Adrenal gland (tissue), 19 donors: ENCODE results near the gene LYPD5. TPM values are rescaled to one million over a fixed set of nuclear protein-coding genes. Genes with fewer than 3 reads are reported as not detected.

Source experiments
- DNase-seq, 7 donors: peaks; one replicate each; pipeline ENCODE4 v3.0.0-alpha.2; 2019 to 2020
- H3K27ac ChIP-seq, 5 donors: fragments of 200-600 bp; sonication (generic) in 4 of 5; 1 replicate in 3 of 5; 2 replicates in 2 of 5; pipeline versions ENCODE4 v1.5.1 to v1.8.0; 2016 to 2020; ENCODE audit warnings: mild to moderate bottlenecking in 1 of 5
- H3K27me3 ChIP-seq: fragments of 200-600 bp; 2 replicates; pipeline ENCODE4 v1.8.0; 2021
- H3K36me3 ChIP-seq, 2 donors: fragments of 200-600 bp; replicated peaks in 1 of 2; 1 replicate in 1 of 2; 2 replicates in 1 of 2; pipeline versions ENCODE4 v1.5.1 to v1.8.0; 2018 to 2022
- H3K4me1 ChIP-seq, 2 donors: fragments of 200-600 bp; replicated peaks in 1 of 2; 1 replicate in 1 of 2; 2 replicates in 1 of 2; pipeline versions ENCODE4 v1.5.1 to v1.8.0; 2018 to 2021
- H3K4me3 ChIP-seq, 4 donors: fragments of 200-600 bp; sonication (generic) in 3 of 4; one replicate each; pipeline ENCODE4 v1.5.1; 2016 to 2018
- H3K9me3 ChIP-seq, 3 donors: fragments of 200-600 bp; sonication (generic) in 1 of 3; replicated peaks in 1 of 3; 1 replicate in 2 of 3; 2 replicates in 1 of 3; pipeline versions ENCODE4 v1.5.1 to v1.8.0; 2016 to 2021
- POLR2A ChIP-seq, 2 donors: fragments of 450-650 bp; IDR thresholded peaks; one replicate each; pipeline ENCODE4 v1.6.1; 2017; ENCODE audit warnings: antibody characterized with exemption in 2 of 2, mild to moderate bottlenecking in 2 of 2, moderate library complexity in 1 of 2
- WGBS, 4 donors: extraction: QIAGEN DNeasy Blood & Tissue Kit in 2 of 4; methylation state at CpG; one replicate each; pipeline versions ENCODE4 v1.1.5 to v1.1.7; 2013 to 2017; 5-methylcytosine and 5-hydroxymethylcytosine counted together
- intact Hi-C, 2 donors: fragments of 100-400 bp; cut with DNase I; formaldehyde crosslinking; loops; one replicate each; pipeline versions ENCODE4 v1.14.1 to v1.15.0; 2022 to 2023
- long read RNA-seq, 10 donors: library from polyadenylated mRNA in 3 of 10; unstranded in 2 of 10; stranded (forward) in 1 of 10; transcript quantifications; one replicate each; pipeline ENCODE4 v2.0.0 and lab custom pipeline, GENCODE V29; 2021 to 2026
- polyA plus RNA-seq, 3 donors: library from polyadenylated mRNA; stranded (reverse); fragments of 200-250 nt in 2 of 3; fragments of 350-450 nt in 1 of 3; fragmentation: Illumina TruSeq in 1 of 3; extraction: RNeasy Lipid Tissue Mini Kit (QIAGEN cat#74804) in 1 of 3; gene quantifications; one replicate each; pipeline ENCODE4 v1.2.3, GENCODE V29; 2013 to 2014
- total RNA-seq, 9 donors: library from RNA; depleted of rRNA in 4 of 9; stranded (reverse); fragments of >200 nt in 4 of 9; fragments of 120-200 nt in 1 of 9; fragmentation: NEBNext Ultra II Directional in 1 of 9; extraction: Animal tissue kit (Norgen Biotek cat#: 25700) in 1 of 9; gene quantifications; one replicate each; pipeline versions ENCODE4 v1.1.0 to v1.2.4, GENCODE V29; 2013 to 2023
- TF ChIP-seq, protein P1 (sequence below), 6 experiments: fragments of 450-650 bp in 4 of 6; fragments of 200-600 bp in 2 of 6; sonication (generic) in 1 of 6; IDR thresholded peaks; 1 replicate in 5 of 6; 2 replicates in 1 of 6; pipeline versions ENCODE4 v1.5.1 to v1.8.0; 2016 to 2021; ENCODE audit warnings: antibody characterized with exemption in 6 of 6, mild to moderate bottlenecking in 2 of 6, moderate library complexity in 1 of 6
- donor health status: healthy with polysubstance abuse.
- donor health status: Bipolar disorder and iron deficiency.
- donor health status: DM: yes; HTN: yes; CAD: no.
- donor health status: DM: no; HTN: no; CAD: no.
- donor health status: DM: no; HTN: no; CAD: no.
- donor health status: DM: yes; HTN: yes; CAD: no.

The LYPD5 gene
- total RNA-seq (1 to 10 TPM in 5 of 9 donors, under 1 TPM in 3, not detected in 1; 0.35 to 3.0 (median 1.2) TPM), polyA plus RNA-seq (under 1 TPM; 0.32 to 0.55 (median 0.40) TPM)
- long read RNA-seq, donor 1 = 0 reads
- long read RNA-seq, donor 2 = 0 reads
- long read RNA-seq, donor 3 = 0 reads
- long read RNA-seq, donor 4 = 0 reads
- long read RNA-seq, donor 5 = 0 reads
- long read RNA-seq, donor 6 = 0 reads
- long read RNA-seq, donor 7, partial matches to known transcripts = 0 of 1 reads
- long read RNA-seq, donor 7, other reads (novel, unspliced or antisense) = 0 of 1 reads
- long read RNA-seq, donor 8, partial matches to known transcripts = 0 of 1 reads
- long read RNA-seq, donor 8, other reads (novel, unspliced or antisense) = 0 of 1 reads
- long read RNA-seq, donor 9 = 0 reads
- long read RNA-seq, donor 10, partial matches to known transcripts = 0 of 2 reads
- long read RNA-seq, donor 10, other reads (novel, unspliced or antisense) = 0 of 2 reads

- no peak for TF ChIP-seq POLR2A (IDR thresholded peaks at IDR 0.05)
- TF ChIP-seq, protein P1, sequence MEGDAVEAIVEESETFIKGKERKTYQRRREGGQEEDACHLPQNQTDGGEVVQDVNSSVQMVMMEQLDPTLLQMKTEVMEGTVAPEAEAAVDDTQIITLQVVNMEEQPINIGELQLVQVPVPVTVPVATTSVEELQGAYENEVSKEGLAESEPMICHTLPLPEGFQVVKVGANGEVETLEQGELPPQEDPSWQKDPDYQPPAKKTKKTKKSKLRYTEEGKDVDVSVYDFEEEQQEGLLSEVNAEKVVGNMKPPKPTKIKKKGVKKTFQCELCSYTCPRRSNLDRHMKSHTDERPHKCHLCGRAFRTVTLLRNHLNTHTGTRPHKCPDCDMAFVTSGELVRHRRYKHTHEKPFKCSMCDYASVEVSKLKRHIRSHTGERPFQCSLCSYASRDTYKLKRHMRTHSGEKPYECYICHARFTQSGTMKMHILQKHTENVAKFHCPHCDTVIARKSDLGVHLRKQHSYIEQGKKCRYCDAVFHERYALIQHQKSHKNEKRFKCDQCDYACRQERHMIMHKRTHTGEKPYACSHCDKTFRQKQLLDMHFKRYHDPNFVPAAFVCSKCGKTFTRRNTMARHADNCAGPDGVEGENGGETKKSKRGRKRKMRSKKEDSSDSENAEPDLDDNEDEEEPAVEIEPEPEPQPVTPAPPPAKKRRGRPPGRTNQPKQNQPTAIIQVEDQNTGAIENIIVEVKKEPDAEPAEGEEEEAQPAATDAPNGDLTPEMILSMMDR (IDR thresholded peaks at IDR 0.05) = no peak
- peak in 1 of 7 donors; percentile 23 for DNase-seq
- Histone ChIP-seq H3K9me3 (no peaks in the 10 kb centered on the region), H3K4me3 (no peak within 1 kb of the TSS), H3K27me3 (no peaks in the 10 kb centered on the region), H3K4me1 (peaks cover 0 to 7% of the 10 kb centered on the region in 2 donors), H3K36me3 (no peaks in the 10 kb centered on the region), H3K27ac (no peak within 1 kb of the TSS)
- 54 to 70% (median 61%) methylated on average over 8 to 12 of the region's 12 CpGs for WGBS, 4 donors
- intact Hi-C loops = no loop called here
Measured at GRCh38 chr19:43802216-43802951, at the start of gene LYPD5. Gene LYPD5 (minus strand): TSS chr19:43802447. CDS start chr19:43802380, 67 bp downstream.

DNA sequence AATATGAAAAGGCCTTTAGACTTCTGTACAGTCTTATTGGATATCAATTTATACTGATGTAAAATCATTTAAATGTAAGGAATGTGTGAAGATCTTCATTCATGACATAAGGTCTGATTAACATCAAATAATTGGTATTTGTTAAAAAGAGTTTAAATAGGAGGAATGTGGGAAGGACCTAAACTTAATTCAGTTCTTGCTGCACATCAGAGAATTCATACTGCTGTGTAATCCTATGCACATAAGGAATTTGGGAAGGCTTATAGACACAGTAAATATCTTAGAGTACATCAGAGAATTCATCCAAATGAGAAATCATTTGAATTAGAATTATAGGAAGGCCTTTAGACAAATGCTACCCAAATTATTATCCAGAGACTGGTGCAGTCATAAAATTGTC lies 46.6 kb upstream of the LYPD5 start:
- peaks cover 0 to 86% (median 47%) of the 10 kb centered on the region in 3 donors for H3K9me3 ChIP-seq

GRCh38 chr19:43847884-43848283 lies 45.6 kb upstream of the LYPD5 start:
- intact Hi-C loops = loop anchor here in 1 of 2 donors (10.0 kb wide), 1 partner anchor 117 kb away; no protein-coding TSS in a partner anchor
- Histone ChIP-seq H3K36me3 (no peaks in the 10 kb centered on the region), H3K4me3 (peak overlapping the region in 1 of 4 donors; percentile 3), H3K9me3 (peaks cover 0 to 91% (median 46%) of the 10 kb centered on the region in 3 donors), H3K27me3 (no peaks in the 10 kb centered on the region), H3K27ac (no peak overlapping the region), H3K4me1 (no peaks in the 10 kb centered on the region)
- DNase-seq = no peak
- TF ChIP-seq, protein P1 (IDR thresholded peaks at IDR 0.05) = no peak
- WGBS, 4 donors = 92 to 95% (median 92%) methylated on average over 4 of the region's 4 CpGs

More for the DNA sequence above, 46.6 kb upstream of the LYPD5 start:
- Histone ChIP-seq H3K27ac (no peak overlapping the region), H3K4me1 (no peaks in the 10 kb centered on the region), H3K27me3 (no peaks in the 10 kb centered on the region), H3K36me3 (no peaks in the 10 kb centered on the region), H3K4me3 (no peak overlapping the region)
- TF ChIP-seq POLR2A (IDR thresholded peaks at IDR 0.05) = no peak
- TF ChIP-seq, protein P1 (IDR thresholded peaks at IDR 0.05) = no peak
- DNase-seq = no peak
- intact Hi-C loops = loop anchor here in 1 of 2 donors (10.0 kb wide), 1 partner anchor 116 kb away; no protein-coding TSS in a partner anchor

- Histone ChIP-seq H3K4me1 (no peaks in the 10 kb centered on the region), H3K4me3 (peak overlapping the region in 1 of 4 donors; percentile 19), H3K36me3 (peaks cover 0 to 4% of the 10 kb centered on the region in 2 donors), H3K27ac (no peak overlapping the region), H3K27me3 (no peaks in the 10 kb centered on the region), H3K9me3 (peaks cover 0 to 94% (median 50%) of the 10 kb centered on the region in 3 donors)
- no peak for DNase-seq
- intact Hi-C loops = loop anchor here in 1 of 2 donors (10.0 kb wide), 1 partner anchor 118 kb away; no protein-coding TSS in a partner anchor
- 93 to 100% (median 97%) methylated on average over 1 of the region's 1 CpG for WGBS, 4 donors
- TF ChIP-seq, protein P1 (IDR thresholded peaks at IDR 0.05) = no peak
- no peak for TF ChIP-seq POLR2A (IDR thresholded peaks at IDR 0.05)
Measured at GRCh38 chr19:43847246-43847645, 45.0 kb upstream of the LYPD5 start.
